GM12801 (cell line): ENCODE data around the gene RAD51B.

Source experiments
- TF ChIP-seq, protein P1 (sequence below): IDR thresholded peaks from one replicate; pipeline ENCODE4 v1.5.1; 2011; ENCODE audit warnings: control low read depth; ENCODE audit not compliant: insufficient read length; ENCODE audit errors: extremely low read depth

RAD51B gene

DNA sequence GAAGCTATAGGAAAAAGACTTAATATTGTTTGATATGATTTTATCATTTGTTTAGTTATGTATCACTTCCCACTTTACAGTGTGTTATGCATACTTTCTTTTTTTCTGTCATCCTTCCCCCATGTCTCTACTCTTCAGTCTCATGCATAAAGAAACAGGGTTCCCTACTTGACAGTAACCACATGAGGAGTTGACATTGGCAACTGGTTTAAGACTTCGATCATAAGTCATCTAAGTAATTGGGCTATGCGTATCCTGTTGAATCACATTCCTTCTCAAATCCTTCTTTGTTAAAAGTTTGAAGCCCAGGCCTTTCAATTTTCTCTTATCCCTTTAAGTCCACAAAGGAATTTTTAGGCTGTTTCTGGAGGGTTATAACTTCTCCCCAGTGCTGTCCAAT lies 358.7 kb downstream of the RAD51B start:
- TF ChIP-seq, protein P1, sequence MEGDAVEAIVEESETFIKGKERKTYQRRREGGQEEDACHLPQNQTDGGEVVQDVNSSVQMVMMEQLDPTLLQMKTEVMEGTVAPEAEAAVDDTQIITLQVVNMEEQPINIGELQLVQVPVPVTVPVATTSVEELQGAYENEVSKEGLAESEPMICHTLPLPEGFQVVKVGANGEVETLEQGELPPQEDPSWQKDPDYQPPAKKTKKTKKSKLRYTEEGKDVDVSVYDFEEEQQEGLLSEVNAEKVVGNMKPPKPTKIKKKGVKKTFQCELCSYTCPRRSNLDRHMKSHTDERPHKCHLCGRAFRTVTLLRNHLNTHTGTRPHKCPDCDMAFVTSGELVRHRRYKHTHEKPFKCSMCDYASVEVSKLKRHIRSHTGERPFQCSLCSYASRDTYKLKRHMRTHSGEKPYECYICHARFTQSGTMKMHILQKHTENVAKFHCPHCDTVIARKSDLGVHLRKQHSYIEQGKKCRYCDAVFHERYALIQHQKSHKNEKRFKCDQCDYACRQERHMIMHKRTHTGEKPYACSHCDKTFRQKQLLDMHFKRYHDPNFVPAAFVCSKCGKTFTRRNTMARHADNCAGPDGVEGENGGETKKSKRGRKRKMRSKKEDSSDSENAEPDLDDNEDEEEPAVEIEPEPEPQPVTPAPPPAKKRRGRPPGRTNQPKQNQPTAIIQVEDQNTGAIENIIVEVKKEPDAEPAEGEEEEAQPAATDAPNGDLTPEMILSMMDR: no peak

DNA sequence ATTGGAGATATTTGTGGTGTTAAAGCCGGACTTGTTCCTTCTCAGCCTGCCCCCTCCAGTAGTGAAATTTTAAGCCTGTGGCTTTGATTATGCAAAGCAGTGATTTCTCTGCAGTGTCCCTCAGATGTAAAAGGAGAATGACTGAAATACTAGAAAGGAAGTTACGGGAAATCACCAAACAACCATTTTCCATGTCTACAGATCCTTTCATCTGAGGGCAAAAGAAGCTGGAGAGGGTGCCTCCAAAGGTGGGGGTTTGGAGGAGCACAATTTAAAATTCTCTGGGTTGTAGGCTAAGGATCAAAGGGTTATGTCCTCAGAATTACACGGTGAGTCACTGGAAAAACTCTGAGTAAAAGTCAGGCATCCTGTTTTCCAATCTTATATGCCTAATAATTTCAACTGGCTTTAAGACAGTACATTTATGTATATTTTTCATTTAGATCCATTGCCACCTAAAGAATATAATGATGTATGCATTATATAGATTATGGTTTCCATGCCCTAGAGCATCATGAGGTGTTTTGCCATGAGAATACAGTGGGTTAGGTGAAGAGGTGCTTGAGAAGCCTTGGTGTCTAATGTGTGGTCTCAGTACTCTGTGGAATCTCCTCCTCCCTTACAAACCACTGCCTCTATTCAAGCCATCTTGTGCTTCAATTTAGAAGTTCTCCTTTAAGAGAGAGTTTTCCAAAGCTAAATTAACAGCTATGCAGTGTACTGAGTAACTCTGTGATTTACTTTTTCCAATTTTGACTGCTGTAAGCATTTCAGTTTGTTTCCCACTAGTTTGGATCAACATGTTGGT lies 362.1 kb downstream of the RAD51B start:
- TF ChIP-seq, protein P1: no peak

DNA sequence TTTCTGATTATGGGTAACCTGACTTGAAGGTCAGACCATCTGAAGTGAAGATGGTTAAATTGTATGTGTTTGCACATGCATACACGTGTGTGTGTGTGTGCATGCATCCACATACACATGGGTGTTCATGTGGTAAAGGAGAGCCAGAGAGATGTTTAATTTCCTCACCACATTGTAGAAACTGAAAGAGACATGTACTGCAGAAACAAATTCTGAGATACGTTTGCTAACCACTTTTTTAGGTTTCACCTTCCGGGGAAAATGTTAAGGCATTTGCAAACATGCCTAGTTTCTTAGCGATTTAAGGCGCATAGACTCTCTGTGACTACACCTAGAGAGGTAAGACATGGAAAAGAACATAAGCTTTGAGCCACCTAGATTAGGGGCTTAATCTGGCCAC lies 362.9 kb downstream of the RAD51B start:
- TF ChIP-seq, protein P1: no peak

DNA sequence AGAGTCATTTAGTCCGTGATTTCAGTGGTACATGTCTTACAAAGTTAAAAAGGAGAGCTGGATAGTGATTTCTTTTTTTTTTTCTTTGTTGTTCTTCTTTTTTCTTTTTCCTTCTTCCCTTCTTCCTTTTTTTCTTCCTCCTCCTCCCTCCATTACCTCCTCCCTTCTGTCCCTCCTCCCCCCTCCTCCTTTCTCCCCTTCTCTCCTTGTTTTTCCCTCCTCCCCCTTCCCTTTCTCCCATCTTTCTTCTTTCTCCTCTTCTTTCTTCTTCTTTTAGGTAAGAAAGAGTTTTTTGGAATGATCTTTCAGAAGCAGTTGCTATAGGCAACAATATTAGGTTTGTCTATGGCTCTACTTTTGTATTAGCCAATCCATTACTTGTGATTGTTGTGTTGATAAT lies 368.6 kb downstream of the RAD51B start:
- TF ChIP-seq, protein P1: no peak

DNA sequence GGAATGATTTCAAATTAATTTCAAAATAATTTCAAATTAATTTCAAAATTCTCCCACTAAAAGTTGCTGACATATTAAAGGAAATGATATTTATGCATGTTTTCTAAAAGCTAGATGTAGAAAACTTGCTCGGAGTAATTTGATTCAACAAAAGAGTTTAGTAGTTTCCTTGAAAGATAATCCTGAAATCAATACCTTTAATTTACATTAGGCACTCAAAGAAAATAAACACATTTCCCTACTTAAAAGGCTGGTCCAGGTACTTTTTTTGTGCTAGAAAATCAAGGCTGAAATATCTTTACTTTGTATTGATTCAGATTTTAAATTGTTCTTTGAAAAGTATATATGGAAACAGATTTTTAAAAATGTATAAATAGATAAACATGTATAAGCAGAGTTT lies 370.5 kb downstream of the RAD51B start:
- TF ChIP-seq, protein P1: no peak

DNA sequence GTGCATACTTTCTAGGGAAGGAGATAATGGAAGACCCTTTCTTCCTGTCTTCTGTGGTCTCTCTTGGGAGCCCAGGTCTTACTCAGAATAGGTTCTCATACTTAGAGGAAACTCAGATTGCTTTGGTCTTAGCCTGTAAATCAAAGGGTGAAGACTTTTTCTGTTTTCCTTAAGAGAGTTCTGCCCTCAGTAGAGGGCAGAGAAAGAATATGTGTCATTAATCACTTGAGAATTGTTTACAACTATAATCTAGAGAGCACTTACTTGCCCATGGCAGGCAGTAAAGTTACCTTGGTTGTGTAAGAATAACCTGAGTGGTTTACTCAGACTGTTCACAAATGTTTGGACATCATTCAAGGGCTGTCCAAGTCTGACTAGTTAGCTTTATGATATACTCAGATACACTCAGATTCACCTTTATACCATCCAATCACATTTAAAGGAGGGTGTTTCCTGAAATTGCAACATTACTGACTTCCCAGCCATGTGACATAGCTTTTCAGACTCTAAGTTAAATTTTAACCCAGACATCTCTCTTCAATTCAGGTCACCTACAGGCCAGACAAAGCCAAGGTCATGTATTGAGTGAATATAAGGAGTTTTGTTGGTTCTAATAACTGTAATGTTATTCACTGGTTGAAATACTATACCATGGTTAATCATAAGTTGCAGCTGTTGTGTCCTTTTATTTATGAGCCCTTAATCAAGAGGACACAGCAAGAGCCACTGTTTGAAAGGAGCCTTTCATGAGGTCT lies 372.2 kb downstream of the RAD51B start:
- TF ChIP-seq, protein P1: no peak

DNA sequence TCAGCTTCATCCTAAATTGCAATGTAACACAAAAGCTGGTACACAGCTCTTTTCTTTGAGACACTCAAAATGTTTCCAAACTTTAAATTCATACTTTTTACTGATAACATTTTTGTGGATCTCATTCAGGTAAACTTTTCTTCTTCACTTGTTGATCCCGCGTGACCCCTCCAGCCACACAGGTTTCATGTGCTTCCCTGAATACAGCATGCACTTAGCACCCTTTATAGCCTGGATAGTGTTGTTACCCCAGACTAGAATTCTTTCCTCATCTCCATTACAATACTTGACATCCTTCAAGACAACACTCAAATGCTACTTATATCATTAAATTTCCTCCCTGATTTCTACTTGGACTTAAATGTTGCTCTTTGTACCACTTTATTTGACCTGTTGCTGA lies 373.4 kb downstream of the RAD51B start:
- TF ChIP-seq, protein P1: no peak
